GM19193 (cell line): Measurements from ENCODE around the gene SYCE3.

Source experiments
- POLR2A ChIP-seq: IDR thresholded peaks from 4 replicates; pipeline ENCODE4 v1.6.1; 2011; ENCODE audit not compliant: insufficient read depth, insufficient read length; ENCODE audit errors: extremely low read depth

SYCE3 gene

DNA sequence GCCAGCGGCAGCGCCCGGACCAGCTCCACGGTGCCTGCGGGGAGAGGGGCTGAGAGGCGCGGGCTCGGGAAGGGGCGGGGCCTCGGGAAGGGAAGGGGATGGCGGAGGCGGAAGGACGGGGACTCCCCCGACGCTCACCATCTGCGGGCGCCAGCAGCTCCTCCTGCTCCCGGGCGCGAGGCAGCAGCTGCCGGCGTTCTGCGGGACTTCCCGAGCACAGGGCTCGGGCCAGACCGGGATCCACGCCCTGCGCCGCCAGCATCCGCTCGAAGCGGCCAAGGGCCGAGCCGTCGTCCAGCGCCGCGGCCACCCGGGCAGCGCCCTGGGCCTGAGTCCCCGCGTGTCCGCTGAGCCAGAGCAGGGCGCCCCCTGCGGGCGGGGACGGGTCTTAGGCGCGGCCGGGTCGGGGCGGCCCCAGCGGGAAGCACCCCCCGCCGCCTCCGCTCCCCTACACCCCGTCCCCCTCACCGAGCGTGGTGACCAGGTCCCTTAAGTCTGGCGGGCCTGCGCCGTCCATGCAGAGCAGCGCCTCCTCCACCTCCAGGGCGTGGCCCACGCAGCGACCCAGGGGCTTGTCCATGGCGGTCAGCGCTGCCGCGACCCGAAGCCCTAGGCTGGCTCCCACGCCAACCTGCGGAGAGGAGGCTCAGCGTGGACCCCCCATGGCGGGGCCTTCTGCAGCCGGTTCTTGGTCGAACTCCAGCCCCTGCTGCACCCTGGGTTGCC lies 36.4 kb downstream of the SYCE3 start:
- peak; percentile 47 for TF ChIP-seq POLR2A

DNA sequence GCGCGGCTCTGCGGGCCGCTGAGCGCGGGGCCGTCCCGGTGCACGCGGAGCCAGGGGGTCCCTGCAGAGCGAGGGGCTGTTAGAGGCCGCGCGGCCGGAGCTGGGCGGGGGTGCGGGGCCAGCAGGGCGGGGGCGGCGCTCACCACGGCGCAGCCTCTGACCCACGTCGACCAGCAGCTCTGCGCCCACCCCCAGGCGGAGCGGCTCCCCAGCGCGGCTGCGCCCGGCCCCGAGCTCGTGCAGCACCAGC lies 36.9 kb downstream of the SYCE3 start:
- no peak for TF ChIP-seq POLR2A

DNA sequence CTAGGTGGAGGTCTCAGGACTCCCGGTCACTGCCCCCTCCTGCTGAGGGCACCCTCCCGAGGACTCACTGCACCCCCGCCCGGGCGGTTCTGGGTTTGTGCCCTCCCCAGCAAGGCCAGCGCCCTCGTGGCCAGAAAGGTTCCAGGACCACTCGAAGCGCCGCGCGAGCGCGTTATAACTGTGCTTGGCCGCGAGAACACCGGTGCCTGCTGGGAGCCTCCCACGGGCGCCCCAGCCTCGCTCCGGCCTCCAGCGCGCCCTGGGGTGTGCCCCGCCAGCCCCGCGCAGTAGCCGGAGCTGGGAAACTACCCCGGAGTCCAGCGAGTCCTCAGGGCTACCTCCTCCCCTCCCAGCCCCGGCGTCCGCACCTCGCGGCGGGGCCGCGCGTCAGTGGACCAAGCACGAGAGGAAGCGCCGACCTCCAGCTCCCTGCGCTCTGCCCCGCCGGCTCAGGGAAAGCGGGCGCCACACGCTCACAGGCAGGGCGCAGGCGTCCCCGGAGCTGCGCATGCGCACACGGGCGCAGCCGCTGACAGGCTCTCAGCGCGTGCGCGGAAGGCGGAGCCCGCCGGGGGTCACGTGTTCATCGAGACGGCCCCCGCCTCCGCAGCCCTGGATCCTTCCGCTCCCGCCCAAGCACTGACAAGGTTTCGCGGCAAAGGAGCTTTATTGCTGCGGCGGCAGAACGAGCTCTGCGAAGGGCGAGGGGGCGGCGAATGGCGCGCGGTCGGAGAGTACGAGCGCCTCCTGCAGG lies 37.4 kb downstream of the SYCE3 start, which contains the start of gene SCO2:
SCO2 (minus strand) TSS at position 495 of the 754 bp plus-strand sequence. CDS start 1,187 bp downstream, outside the sequence.
- TF ChIP-seq POLR2A: peak; percentile 82

DNA sequence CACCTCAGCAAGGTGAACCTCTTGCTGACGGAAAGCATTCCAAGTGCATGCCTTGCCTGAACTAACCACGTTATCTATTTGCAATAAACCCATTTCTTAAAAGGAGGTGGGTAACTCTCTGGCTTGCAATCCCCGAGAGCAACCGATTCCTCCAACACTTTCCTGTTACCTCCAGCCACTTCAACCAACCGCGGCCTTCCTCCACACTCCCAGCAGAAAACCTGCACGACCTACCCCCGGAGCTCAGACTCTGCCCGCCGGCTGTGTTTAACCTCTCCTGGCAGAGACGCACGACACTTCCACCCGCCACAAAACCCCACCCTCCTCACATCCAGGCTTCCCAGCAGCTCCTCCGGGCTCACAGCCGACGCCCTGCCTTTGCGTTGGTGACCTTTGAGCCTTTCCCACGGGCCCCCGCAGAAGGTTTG lies 38.0 kb downstream of the SYCE3 start:
- TF ChIP-seq POLR2A: no peak

DNA sequence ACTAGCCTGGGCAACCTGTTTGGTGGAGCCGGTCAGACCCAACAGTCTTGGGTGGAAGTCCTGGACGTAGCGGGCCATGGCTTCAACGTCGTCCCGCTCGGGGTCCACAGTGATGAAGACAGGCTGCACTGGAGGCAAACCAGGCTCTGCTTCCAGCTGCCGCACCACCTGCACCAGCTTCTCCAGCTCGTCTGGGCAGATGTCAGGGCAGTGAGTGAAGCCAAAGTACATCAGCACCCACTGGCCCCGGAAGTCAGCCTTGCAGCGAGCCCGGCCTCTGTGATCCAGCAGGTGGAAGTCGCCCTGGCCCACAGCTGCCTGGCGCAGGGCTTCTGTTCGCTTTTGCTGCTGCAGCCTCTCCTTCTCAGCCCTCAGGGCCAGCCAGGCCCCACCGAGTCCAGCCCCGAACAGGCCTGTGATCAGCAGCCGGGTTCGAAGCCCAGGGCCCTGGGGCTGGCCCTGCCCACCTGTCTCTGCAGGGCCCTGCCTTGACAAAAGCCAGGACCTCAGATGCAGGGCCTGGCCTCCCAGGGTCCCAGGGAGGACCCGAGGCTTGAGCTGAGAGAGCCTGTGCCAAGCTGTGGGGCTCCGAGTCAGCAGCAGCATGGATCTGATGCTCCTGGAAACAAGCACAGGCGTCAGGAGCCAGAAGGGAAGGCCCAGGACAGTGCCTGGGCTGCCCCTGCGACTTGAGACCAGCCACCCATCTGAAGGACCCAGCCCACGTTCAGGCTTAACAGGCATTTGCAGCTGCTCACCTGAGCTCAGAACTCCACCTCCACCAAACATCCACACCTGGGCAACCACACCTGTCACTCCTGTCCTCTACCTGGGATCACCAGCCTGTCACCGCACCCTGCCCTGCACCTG lies 38.7 kb downstream of the SYCE3 start:
- TF ChIP-seq POLR2A: no peak

DNA sequence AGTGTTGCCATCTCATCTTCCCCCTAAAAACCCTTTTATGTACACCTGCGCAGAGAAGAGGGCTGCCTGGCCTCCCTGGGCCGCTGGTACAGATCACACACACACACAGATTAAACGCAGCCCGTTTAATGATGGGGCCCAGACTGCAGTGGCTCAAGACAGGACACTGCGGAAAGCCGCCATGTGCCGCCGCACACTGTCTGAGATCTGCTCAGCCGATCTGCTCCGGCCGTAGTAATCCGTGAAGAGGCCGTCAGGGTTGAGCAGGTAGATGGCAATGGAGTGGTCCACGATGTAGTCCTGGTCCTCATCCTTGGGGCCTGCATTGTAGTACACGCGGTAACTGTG lies 39.3 kb downstream of the SYCE3 start:
- TF ChIP-seq POLR2A: no peak

DNA sequence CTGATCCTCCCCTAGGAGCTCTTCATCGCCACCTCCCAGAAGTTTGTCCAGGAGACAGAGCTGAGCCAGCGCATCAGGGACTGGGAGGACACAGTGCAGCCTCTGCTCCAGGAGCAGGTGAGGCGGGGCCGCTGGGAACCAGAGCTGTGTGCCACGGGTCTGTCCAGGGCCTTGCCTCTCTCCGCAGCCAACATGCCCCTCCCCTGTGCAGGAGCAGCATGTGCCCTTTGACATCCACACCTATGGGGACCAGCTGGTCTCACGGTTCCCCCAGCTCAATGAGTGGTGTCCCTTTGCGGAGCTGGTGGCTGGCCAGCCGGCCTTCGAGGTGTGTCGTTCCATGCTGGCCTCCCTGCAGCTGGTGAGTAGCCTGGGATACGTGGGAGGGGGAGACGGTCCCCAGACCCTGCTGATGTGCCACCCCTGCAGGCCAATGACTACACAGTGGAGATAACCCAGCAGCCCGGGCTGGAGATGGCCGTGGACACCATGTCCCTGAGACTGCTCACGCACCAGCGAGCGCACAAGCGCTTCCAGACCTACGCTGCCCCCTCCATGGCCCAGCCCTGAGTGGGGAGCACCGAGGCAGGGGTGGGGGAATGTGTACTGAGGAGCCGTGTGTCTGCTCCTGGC lies 39.8 kb downstream of the SYCE3 start:
- peak; percentile 45 for TF ChIP-seq POLR2A

DNA sequence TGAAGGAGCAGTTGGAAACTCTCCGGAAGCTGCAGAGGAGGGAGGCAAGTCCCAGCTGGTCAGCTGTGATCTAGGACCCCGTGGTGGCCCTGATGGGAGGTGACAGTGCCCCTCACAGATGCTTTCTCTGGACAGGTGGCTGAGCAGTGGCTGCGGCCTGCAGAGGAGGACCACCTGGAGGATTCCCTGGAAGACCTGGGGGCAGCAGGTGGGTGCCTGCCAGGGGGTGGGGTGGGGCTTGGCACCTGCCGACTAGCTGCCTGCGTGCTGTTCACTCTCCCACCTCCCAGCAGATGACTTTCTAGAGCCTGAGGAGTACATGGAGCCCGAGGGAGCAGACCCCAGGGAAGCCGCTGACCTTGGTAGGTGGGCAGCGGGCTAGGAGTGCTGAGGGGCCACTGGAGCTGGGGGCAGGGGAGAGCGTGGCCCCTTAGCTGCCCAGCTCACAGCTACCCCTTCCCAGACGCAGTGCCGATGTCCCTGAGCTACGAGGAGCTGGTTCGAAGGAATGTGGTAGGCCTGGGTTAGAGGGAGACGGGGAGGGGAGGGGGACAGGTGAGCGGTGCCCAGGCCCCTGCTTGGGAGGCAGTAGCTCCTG lies 40.4 kb downstream of the SYCE3 start:
- TF ChIP-seq POLR2A: no peak

DNA sequence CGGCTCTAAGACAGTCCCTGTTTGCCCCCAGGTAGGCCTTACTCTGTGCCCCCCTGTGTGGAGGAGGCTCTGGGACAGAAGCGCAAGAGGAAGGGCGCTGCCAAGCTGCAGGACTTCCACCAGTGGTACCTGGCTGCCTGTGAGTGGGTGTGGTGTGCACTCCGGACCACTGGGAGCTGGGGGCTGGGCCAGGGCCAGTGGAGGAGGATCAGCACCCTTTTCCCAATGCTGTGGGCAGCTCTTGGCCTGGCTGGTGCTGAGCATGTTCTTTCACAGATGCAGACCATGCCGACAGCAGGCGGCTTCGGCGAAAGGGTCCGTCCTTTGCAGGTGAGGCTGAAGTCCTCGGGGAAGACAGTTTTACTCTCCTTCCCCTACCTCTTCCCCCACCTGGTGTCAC lies 41.0 kb downstream of the SYCE3 start:
- TF ChIP-seq POLR2A: no peak

DNA sequence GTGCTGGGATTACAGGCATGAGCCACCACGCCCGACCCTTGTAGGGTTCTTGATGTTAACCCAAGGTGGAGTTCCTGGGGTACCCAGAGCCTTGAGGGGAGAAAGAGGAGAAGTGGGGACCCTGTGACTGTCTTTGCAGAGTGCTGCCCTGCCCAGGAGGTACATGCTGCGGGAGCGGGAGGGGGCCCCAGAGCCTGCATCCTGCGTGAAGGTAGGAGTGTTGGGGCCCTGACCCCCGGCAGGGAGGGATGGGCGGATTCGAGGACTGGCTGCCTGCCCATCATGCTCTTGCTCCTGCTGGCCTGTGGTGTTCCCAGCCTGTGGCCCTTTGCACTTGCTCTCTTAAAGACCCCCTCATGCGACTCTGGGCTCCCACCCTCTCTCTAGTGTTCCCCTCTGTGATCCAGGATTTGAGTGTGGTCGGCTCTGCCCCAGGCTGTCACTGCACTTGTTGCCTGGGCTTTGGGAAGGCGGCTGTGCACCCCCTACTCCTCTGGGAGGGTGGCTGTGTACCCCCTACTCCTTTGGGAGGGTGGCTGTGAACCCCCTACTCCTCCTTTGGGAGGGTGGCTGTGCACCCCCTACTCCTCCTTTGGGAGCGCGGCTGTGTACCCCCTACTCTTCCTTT lies 41.8 kb downstream of the SYCE3 start:
- no peak for TF ChIP-seq POLR2A

DNA sequence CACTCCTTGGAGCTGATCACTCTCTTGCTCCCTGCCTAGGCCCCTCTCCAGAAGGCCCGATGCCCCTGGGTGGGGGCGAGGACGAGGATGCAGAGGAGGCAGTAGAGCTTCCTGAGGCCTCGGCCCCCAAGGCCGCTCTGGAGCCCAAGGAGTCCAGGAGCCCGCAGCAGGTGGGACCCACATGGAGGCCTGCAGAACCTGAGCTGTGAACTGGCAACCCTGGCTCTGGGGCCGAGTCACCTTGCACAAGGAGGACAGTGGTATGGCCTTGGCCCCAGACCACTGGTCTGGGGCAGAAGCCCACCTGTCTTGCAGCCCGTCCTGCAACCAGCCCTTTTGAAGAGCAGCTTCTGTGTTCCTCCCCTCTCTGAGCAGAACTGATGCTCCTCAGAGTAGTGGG lies 43.6 kb downstream of the SYCE3 start:
- TF ChIP-seq POLR2A: no peak

DNA sequence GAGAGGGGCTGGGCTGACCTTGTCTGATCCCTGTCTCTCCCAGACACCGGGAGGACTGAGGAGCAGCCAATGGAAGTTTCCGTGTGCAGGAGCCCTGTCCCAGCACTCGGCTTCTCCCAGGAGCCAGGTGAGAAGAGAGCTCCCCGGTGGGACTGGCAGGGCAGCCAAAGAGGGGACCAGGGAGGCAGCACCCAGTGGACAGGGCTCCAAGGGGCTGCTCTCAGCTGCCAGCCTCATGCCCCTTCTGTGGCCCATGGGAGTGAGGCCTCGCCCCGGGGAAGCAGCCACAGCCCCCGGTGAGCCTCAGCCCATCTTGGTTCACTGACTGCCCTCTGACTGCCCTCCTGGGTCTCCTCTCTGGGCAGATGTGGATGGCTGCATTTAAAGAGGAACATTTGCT lies 44.1 kb downstream of the SYCE3 start:
- no peak for TF ChIP-seq POLR2A

DNA sequence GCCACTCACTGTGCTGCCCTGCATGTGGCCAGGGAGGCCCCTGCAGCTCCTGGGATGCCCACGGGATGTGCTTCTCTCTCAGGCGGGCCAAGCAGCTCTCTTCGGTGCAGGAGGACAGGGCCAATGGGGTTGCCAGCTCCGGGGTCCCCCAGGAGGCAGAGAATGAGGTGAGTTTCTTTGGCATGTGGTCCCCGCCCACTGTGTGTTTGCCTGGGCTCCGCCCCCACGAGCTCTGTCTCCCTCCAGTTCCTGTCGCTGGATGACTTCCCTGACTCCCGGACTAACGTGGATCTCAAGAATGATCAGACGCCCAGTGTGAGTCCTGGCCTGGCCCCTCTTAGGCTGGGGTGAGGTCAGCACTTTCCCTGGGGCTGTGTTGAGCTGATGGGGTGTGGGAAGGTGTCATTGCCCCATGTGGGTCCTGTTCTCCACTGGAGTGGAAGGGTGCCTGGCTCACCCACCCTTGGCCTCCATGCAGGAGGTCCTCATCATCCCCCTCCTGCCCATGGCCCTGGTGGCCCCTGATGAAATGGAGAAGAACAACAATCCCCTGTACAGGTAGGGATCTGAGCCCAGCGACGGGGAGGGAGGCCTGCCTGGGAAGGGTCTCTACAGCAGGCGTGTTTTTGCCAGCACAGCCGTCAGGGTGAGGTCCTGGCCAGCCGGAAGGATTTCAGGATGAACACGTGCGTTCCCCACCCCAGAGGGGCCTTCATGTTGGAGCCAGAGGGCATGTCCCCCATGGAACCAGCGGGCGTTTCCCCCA lies 45.0 kb downstream of the SYCE3 start:
- TF ChIP-seq POLR2A: no peak

DNA sequence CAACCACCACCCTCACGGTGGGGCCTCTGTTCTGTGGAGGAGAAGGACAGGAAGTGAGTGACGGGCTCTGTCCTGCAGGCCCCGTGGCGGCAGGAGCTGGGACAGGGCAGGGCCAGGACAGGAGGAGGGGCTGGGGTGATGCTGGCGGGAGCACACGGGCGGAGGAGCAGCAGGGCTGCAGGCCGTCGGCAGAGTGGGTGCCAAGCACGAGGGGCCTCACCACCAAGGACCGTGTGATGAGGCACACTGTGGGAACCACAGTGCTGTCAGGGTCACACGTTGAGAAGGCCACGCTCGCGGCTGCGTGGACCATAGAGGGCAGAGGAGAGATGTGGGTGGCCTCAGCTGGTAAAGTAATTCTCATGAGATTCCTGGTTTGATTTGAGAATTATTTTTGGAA lies 45.8 kb downstream of the SYCE3 start:
- TF ChIP-seq POLR2A: no peak
